ENCODE measurements around the gene OR2F2. TPM values are rescaled to one million over a fixed set of nuclear protein-coding genes. Genes with fewer than 3 reads are reported as not detected.

The OR2F2 gene
- polyA plus RNA-seq, 1 experiment = not detected

DNA sequence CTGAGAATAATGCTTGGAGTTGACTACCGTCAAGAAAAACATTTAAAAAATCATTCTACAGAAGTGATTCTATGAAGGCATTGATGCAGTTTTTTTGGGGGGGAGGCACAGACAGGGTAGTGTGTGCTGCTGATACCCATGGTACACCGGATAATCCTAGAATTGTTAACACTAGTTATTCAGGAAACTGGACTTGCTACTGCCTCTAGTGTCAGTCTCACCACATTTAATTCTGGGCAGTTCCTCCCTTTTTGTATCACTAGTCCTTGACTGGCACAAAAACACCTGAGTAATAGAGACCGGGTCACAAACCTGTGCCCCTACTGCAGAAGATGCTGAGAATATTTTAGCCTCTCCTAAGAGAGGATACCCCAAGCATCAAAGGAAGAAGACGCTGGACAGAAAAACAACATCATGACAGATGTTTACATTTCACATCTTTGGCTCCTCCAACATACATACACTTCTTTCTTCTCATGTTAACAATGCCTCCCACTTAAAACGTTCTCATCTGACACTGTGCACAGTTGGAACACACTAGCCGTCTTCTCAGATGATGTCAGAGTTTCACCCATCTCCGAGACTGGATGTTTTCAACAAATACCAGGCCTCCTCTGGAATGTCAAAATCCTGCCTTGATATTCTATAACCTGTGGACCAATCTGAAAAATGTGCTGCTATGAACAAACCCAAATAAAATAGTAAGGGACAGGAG lies 19.9 kb upstream of the OR2F2 start:
- TF ChIP-seq, protein P1, sequence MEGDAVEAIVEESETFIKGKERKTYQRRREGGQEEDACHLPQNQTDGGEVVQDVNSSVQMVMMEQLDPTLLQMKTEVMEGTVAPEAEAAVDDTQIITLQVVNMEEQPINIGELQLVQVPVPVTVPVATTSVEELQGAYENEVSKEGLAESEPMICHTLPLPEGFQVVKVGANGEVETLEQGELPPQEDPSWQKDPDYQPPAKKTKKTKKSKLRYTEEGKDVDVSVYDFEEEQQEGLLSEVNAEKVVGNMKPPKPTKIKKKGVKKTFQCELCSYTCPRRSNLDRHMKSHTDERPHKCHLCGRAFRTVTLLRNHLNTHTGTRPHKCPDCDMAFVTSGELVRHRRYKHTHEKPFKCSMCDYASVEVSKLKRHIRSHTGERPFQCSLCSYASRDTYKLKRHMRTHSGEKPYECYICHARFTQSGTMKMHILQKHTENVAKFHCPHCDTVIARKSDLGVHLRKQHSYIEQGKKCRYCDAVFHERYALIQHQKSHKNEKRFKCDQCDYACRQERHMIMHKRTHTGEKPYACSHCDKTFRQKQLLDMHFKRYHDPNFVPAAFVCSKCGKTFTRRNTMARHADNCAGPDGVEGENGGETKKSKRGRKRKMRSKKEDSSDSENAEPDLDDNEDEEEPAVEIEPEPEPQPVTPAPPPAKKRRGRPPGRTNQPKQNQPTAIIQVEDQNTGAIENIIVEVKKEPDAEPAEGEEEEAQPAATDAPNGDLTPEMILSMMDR (IDR thresholded peaks at IDR 0.05; ENCODE audit: insufficient read depth, low read depth, low read length) = 0 out of 2 replicates have a peak, but pooled peaks have one; percentile 9
- POLR2A ChIA-PET = no interaction called here
- H3K36me3 ChIP-seq (ENCODE audit: control insufficient read depth, insufficient read depth, low read length) = no peaks in the 10 kb centered on the region
- CTCF ChIA-PET = interaction anchor here (1.0 to 1.1 kb wide), 2 partner anchors 9 to 10 kb away, joined by 3 read pairs; no protein-coding TSS in a partner anchor
- DNase-seq (ENCODE audit: low read depth) = no peak
- no peaks in the 10 kb centered on the region for H3K27me3 ChIP-seq (ENCODE audit: control insufficient read depth, insufficient read depth, low read length)
- H3K4me3 ChIP-seq (ENCODE audit: low read depth, low read length) = no peak overlapping the region

DNA sequence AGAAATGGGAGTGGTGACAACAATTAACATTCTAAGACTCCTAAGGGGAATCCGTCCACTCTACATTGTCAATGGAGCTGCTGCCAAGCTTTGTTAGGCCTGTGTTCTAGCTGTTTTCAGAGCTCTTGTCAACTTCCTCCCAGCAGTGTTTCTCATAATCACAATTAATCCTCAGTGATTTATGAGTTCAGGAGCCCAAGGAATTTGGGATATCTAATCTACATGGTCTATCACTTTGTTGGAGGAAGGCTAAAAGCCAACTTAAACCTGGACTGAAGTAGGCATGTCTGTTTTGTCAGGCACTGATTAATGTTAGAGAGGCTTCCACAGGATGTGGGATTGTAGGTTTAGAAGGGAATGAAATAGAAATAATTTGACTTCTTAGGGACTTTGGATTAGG lies 10.2 kb upstream of the OR2F2 start:
- TF ChIP-seq, protein P1 (IDR thresholded peaks at IDR 0.05; ENCODE audit: insufficient read depth, low read depth, low read length) = no peak
- Histone ChIP-seq H3K36me3 (ENCODE audit: control insufficient read depth, insufficient read depth, low read length) (no peaks in the 10 kb centered on the region), H3K4me3 (ENCODE audit: low read depth, low read length) (no peak overlapping the region), H3K27me3 (ENCODE audit: control insufficient read depth, insufficient read depth, low read length) (peaks cover 1% of the 10 kb centered on the region; the same call in 1 of the 2 replicates)
- ChIA-PET CTCF (interaction anchor here (0.7 to 0.8 kb wide), 2 partner anchors 10 to 23 kb away, joined by 3 read pairs; partner anchors contain the start of gene TCAF1), POLR2A (no interaction called here)
- no peak for DNase-seq (ENCODE audit: low read depth)

GRCh38 chr7:143929224-143929920 lies 5.7 kb upstream of the OR2F2 start:
- TF ChIP-seq, protein P1 (IDR thresholded peaks at IDR 0.05; ENCODE audit: insufficient read depth, low read depth, low read length) = no peak
- no peak for DNase-seq (ENCODE audit: low read depth)
- peaks cover 1% of the 10 kb centered on the region; the same call in 1 of the 2 replicates for H3K27me3 ChIP-seq (ENCODE audit: control insufficient read depth, insufficient read depth, low read length)
- no peak overlapping the region for H3K4me3 ChIP-seq (ENCODE audit: low read depth, low read length)
- H3K36me3 ChIP-seq (ENCODE audit: control insufficient read depth, insufficient read depth, low read length) = no peaks in the 10 kb centered on the region
- CTCF ChIA-PET = interaction anchor here (1.4 kb wide), 1 partner anchor 28 kb away, joined by 3 read pairs; no protein-coding TSS in a partner anchor
- POLR2A ChIA-PET = no interaction called here

- Histone ChIP-seq H3K4me3 (ENCODE audit: low read depth, low read length) (no peak overlapping the region), H3K27me3 (ENCODE audit: control insufficient read depth, insufficient read depth, low read length) (no peaks in the 10 kb centered on the region), H3K36me3 (ENCODE audit: control insufficient read depth, insufficient read depth, low read length) (no peaks in the 10 kb centered on the region)
- CTCF ChIA-PET = no interaction called here
- DNase-seq (ENCODE audit: low read depth) = peak; percentile 31
- TF ChIP-seq, protein P1 (IDR thresholded peaks at IDR 0.05; ENCODE audit: insufficient read depth, low read depth, low read length) = no peak
- POLR2A ChIA-PET = interaction anchor here (0.6 to 0.7 kb wide), 2 partner anchors 21 to 67 kb away, joined by 3 to 6 read pairs; no protein-coding TSS in a partner anchor
Observed at GRCh38 chr7:143931739-143932138, 3.3 kb upstream of the OR2F2 start.
